ENCODE results near the gene TSR1. TPM values are rescaled to one million over a fixed set of nuclear protein-coding genes. Genes with fewer than 3 reads are reported as not detected.

Gene TSR1
- total RNA-seq = 21.2 and 28.9 TPM in 2 replicates
- 20.6 and 22.0 TPM in 2 replicates for polyA plus RNA-seq

- no peaks in the 10 kb centered on the region for H3K27me3 ChIP-seq
- H3K4me3 ChIP-seq = peak within 1 kb of the TSS; percentile 88
- H3K4me1 ChIP-seq (ENCODE audit: insufficient read depth) = peaks cover 8% of the 10 kb centered on the region
- under 1% methylated on average over 48 of the region's 48 CpGs for WGBS (ENCODE audit: low lambda C conversion rate, missing lambda C conversion rate)
- H2AFZ ChIP-seq = peak within 1 kb of the TSS; percentile 95
- no peaks in the 10 kb centered on the region for H3K9me2 ChIP-seq (replicated peaks; ENCODE audit: insufficient read depth)
- TF ChIP-seq CTCF (IDR thresholded peaks at IDR 0.05; ENCODE audit: poor library complexity) (peak; percentile 19), EZH2phosphoT487 (IDR thresholded peaks at IDR 0.05; ENCODE audit: low read depth, severe bottlenecking, unreplicated experiment) (no peak)
- H3K27ac ChIP-seq = peak within 1 kb of the TSS; percentile 76
- H3K9me3 ChIP-seq (ENCODE audit: low read depth) = no peaks in the 10 kb centered on the region
- peak within 1 kb of the TSS; percentile 100 for H3K4me2 ChIP-seq
- H3K79me2 ChIP-seq = peaks cover 36% of the 10 kb centered on the region
- H3K36me3 ChIP-seq (replicated peaks; ENCODE audit: insufficient read depth, low read depth) = no peaks in the 10 kb centered on the region
- DNase-seq (ENCODE audit: low spot score) = peak; percentile 96
- no peaks in the 10 kb centered on the region for H4K20me1 ChIP-seq (ENCODE audit: insufficient read depth, poor library complexity, severe bottlenecking)
These were observed at the start of gene TSR1 for GRCh38 chr17:2336215-2336851. TSR1 (minus strand) TSS chr17:2336457; CDS start chr17:2336427, 30 bp downstream.

GRCh38 chr17:2385240-2386210, 49.3 kb upstream of the TSR1 start:
- TF ChIP-seq EZH2 (IDR thresholded peaks at IDR 0.05; ENCODE audit: borderline replicate concordance) = no peak
- no peak for TF ChIP-seq CTCF (IDR thresholded peaks at IDR 0.05; ENCODE audit: poor library complexity)
- no peak for TF ChIP-seq EZH2phosphoT487 (IDR thresholded peaks at IDR 0.05; ENCODE audit: low read depth, severe bottlenecking, unreplicated experiment)
- no peaks in the 10 kb centered on the region for H3K36me3 ChIP-seq (replicated peaks; ENCODE audit: insufficient read depth, low read depth)
- 72% methylated on average over 14 of the region's 18 CpGs for WGBS (ENCODE audit: low lambda C conversion rate, missing lambda C conversion rate)
- no peak overlapping the region for H3K4me2 ChIP-seq
- H3K4me3 ChIP-seq = no peak overlapping the region
- no peaks in the 10 kb centered on the region for H3K9me2 ChIP-seq (replicated peaks; ENCODE audit: insufficient read depth)
- no peak for DNase-seq (ENCODE audit: low spot score)
- no peak overlapping the region for H2AFZ ChIP-seq
- no peak overlapping the region for H3K27ac ChIP-seq
- no peaks in the 10 kb centered on the region for H3K27me3 ChIP-seq
- H3K79me2 ChIP-seq = peaks cover 18% of the 10 kb centered on the region
- no peaks in the 10 kb centered on the region for H3K9me3 ChIP-seq (ENCODE audit: low read depth)
- H3K4me1 ChIP-seq (ENCODE audit: insufficient read depth) = peaks cover 25% of the 10 kb centered on the region
- no peaks in the 10 kb centered on the region for H4K20me1 ChIP-seq (ENCODE audit: insufficient read depth, poor library complexity, severe bottlenecking)

- no peak overlapping the region for H3K27ac ChIP-seq
- H2AFZ ChIP-seq = no peak overlapping the region
- H3K4me1 ChIP-seq (ENCODE audit: insufficient read depth) = peaks cover 25% of the 10 kb centered on the region
- H3K36me3 ChIP-seq (replicated peaks; ENCODE audit: insufficient read depth, low read depth) = no peaks in the 10 kb centered on the region
- no peaks in the 10 kb centered on the region for H4K20me1 ChIP-seq (ENCODE audit: insufficient read depth, poor library complexity, severe bottlenecking)
- H3K4me2 ChIP-seq = no peak overlapping the region
- no peak for DNase-seq (ENCODE audit: low spot score)
- H3K4me3 ChIP-seq = no peak overlapping the region
- H3K79me2 ChIP-seq = peaks cover 9% of the 10 kb centered on the region
- no peak for TF ChIP-seq CTCF (IDR thresholded peaks at IDR 0.05; ENCODE audit: poor library complexity)
- WGBS (ENCODE audit: low lambda C conversion rate, missing lambda C conversion rate) = 67% methylated on average over 18 of the region's 22 CpGs
- H3K9me2 ChIP-seq (replicated peaks; ENCODE audit: insufficient read depth) = no peaks in the 10 kb centered on the region
- H3K9me3 ChIP-seq (ENCODE audit: low read depth) = no peaks in the 10 kb centered on the region
- H3K27me3 ChIP-seq = no peaks in the 10 kb centered on the region
These were observed 48.3 kb upstream of the TSR1 start for GRCh38 chr17:2384439-2385127.

Measured in hepatocyte (in vitro differentiated cells).